GM21737 (cell line): Measurements from ENCODE around the gene YTHDF1.

ENCODE experiments used
- ATAC-seq: cut with Tn5 transposase; IDR thresholded peaks from one replicate; pipeline ENCODE4 v1.9.1; 2021; ENCODE audit warnings: mild to moderate bottlenecking, moderate library complexity; ENCODE audit not compliant: unreplicated experiment

YTHDF1 gene

GRCh38 chr20:63174309-63175037 is 41.5 kb downstream of the YTHDF1 start:
- ATAC-seq: no peak

DNA sequence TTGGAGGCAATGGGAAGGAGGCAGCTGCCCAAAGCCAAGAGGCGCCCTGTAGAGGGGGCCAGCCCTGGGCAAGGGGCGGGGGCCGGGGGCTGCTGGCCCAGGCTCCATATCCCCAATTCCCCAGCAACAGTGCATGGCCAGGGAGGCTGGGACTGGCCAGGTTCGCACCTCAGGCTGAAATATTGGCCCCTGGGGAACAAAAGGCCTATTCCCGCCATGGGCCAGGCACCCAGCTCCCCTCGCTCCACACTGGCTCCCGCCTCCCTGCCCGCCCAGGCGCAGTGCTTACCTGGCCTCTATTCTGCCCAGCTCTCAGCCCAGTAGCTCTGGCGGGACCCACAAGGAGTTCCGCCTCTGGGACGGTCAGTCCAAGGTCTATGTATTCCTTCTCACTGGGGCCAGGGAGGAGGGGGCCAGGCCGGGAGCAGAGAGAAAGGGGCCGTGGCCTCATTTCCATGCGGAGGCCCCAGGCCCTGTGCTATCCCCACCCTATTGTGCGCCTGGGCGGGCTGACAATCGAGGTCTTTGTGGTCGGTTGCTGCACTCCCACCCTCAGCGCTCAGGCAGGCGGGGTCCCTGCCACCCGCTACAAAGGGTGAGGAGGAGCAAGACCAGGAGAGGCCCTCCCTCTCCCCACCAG is 42.3 kb downstream of the YTHDF1 start:
- ATAC-seq: no peak

DNA sequence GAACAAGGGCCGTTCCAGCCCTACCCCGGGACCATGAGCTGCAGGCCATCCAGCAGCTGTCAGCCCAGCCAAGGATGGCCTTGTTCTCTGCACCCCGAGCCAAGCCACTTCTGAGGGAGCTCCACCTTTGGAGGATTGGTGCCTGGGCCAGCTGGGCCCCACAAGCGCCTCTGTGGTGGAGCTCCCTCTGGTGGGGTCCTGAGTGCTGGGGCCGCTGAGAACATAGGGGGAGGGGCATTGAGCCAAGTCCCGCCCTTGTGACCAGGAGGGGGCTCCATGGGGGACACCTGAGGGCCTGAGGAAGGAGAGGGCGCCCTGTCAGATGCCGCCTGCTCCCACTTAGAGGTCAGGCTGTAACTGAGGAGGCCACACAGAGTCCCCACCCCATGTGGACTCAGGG is 43.2 kb downstream of the YTHDF1 start:
- ATAC-seq: no peak

GRCh38 chr20:63171991-63172390 is 43.9 kb downstream of the YTHDF1 start:
- no peak for ATAC-seq

GRCh38 chr20:63169681-63170080 is 46.2 kb downstream of the YTHDF1 start:
- ATAC-seq: no peak

DNA sequence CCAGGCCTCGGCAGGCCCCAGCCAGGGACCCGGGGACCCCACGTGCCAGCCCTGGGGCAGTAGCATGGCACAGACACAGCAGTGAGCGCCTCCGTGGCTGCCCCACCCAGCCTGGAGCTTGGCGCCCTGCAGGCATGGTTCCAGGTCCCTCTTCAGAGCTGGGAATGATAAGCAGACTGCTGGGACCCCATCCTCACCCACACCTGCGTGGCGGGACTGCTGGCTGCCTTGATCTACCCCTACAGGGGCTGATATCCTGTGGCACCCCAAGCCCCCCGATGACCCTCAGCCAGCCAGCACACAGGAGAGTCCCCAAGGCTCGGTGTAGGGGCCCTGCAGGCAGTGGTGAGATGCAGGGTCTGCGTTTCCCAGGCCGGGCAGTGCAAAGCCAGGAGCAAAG is 47.1 kb downstream of the YTHDF1 start:
- no peak for ATAC-seq

DNA sequence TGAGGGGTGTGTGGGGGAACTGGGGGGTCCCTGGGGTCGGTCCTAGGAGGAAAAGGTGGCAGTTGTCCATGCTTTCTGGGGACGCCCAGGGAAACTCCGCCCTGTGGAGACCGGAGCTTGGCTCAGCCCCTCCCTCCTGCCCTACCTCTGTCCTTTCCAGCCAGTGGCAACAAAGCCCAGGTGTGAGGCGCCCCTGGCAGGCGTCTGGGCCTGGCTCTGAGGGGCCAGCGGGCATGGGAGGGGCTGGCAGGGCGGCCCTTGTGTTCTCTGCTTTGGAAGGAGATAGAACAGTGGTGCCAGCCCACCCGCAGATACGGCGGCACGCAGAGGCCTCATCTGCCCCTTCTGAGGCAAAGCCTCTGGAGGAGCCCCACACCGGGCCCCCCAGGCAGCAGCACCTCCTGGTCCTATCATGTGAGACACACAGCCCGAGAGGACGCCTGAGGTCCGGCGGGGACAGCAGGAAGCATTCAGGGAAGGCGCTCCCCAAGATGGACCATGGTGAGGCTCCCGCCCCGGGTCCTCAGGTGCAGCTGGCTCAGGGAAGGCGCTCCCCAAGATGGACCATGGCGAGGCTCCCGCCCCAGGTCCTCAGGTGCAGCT is 47.9 kb downstream of the YTHDF1 start:
- no peak for ATAC-seq

DNA sequence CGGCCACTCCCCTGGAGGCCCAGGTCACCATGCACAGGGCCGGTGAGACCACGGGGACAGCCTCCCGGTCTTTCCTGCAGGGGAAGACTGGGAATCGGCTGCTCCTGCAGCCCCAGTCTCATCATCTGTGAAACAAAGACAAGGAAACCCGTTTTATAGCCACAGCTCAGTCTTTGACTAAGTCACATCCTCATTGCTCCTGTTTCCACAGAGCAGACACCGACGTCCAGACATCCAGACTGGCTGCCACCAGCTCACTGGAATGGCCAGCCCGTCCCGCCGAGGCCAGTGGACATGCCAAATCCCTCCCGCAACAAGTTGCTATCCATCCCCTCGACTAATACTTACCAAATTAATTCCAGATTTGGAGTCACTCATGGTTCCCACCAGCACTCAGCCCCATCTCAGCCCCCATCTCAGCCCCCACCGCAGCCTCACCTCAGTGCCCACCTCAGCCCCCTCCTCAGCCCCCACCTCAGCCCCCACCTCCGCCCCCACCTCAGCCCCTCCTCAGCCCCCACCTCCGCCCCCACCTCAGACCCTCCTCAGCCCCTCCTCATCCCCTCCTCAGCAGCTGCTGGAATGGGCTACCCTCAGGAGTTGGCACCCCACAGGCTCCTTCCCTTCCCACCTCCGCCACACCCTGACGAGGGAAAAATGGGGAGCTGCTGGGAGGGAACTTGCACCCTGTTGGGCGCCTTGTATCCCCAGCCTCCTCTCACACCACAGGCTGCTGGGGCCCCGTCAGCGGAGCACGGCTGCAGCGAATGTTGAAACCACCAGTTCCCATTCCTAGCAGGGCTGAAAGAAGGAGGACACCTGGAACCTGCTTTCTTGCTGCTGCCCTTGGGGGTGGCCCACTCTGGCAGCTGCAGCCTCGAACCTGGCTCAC is 48.7 kb downstream of the YTHDF1 start:
- ATAC-seq: no peak

GRCh38 chr20:63166193-63167020 is 49.5 kb downstream of the YTHDF1 start:
- ATAC-seq: no peak

- no peak for ATAC-seq
These were observed 50.4 kb downstream of the YTHDF1 start for GRCh38 chr20:63165356-63166192.

GRCh38 chr20:63164484-63165355 is 51.2 kb downstream of the YTHDF1 start:
- ATAC-seq: no peak

GRCh38 chr20:63163596-63164483 is 52.1 kb downstream of the YTHDF1 start:
- no peak for ATAC-seq

DNA sequence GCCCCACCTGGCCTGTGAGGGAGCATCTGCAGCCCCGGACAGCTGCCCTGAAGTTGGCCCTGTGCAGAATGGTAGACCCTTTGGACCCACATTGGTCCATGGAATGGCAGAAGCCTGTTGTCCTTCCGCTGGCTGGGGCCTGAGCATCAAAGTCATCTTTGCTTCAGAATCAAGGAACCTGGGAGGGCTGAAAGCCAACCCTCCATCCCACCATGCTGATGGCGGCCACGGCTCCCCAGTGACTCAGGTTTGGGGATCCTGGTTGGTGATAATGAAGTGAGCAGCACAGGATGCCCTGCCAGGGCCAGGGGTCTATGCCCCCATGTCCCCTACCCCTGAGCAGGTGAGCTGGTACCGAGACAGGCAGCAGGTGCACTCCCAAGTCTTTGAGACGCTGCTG is 52.8 kb downstream of the YTHDF1 start:
- ATAC-seq: no peak

- no peak for ATAC-seq
These were observed 53.6 kb downstream of the YTHDF1 start for GRCh38 chr20:63162206-63162795.

GRCh38 chr20:63161176-63161651 is 54.7 kb downstream of the YTHDF1 start:
- ATAC-seq: no peak

DNA sequence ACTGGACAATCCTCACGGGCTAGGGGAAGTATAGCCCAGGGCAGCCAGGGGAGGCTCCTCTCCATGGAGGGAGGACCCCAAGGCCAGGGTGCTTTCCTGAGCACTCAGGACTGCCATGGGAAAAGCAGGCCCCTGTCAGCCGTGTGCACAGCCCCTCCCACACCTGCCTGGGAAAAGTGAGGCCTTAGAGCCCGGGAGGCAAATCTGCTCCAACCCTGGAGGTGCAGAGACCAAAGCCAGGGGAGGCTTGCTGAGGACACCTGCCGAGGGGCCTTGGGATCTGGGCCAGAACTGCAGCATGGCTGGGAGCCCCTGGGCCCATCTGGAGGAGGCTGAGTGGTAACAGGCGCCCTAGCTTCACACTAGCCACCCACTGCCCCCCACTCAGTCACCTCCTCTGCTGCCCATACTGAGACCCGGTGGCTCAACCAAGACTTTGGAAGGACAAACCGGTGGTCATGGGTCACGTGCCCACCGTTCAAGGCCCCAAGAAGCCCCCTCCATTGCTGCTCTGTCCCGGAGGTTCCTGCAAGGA is 55.2 kb downstream of the YTHDF1 start:
- ATAC-seq: no peak
